Measurements from ENCODE around the gene CEP55. TPM values are rescaled to one million over a fixed set of nuclear protein-coding genes. Genes with fewer than 3 reads are reported as not detected.

CEP55 gene
- total and polyA plus RNA-seq, 2 of the 8 experiments (the other 6 are each of a cell fraction or from before 2014, with no cell fraction given): 7.0 to 19.6 TPM

DNA sequence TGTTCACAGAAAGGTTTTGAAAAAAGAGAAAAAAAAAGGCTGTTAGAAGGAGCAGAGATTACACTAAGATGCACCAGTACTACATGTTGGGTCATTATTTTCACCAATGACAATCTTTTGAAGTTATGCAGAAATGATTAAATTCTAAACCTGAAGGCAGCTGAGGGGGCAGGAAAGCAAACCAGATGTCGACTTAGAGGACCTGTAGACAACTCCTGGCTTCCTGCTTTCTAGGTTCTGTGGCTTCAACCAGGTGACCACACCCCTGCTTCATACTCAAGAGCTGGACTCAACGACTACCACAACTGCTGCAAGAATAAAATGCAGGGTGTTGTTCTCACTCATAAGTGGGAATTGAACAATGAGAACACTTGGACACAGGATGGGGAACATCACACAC, 44.3 kb upstream of the CEP55 start:
- Histone ChIP-seq H4K5ac (ENCODE audit: insufficient read length, low read depth, low read length) (no peak overlapping the region), H2BK12ac (ENCODE audit: low read depth, low read length) (no peak overlapping the region), H3K27me3 (replicated peaks in 1 of 4; ENCODE audit: control insufficient read depth in 3 of 4, extremely low read depth in 1 of 4, insufficient read depth in 3 of 4, low read length in 3 of 4) (no peaks in the 10 kb centered on the region), H3K9me3 (ENCODE audit: insufficient read depth in 2 of 2, low read depth in 1 of 2, low read length in 1 of 2) (no peaks in the 10 kb centered on the region), H3K4me3 (ENCODE audit: extremely low read depth in 1 of 4, insufficient read depth in 2 of 4, low read depth in 3 of 4, low read length in 4 of 4) (no peak overlapping the region), H3K79me1 (ENCODE audit: low read depth, low read length) (no peaks in the 10 kb centered on the region), H4K20me1 (replicated peaks in 1 of 2; ENCODE audit: control insufficient read depth in 1 of 2, insufficient read depth in 2 of 2, low read length in 2 of 2) (no peaks in the 10 kb centered on the region), H3K79me2 (ENCODE audit: control insufficient read depth in 1 of 2, insufficient read depth in 2 of 2, low read length in 2 of 2) (no peaks in the 10 kb centered on the region), H2BK120ac (replicated peaks; ENCODE audit: low read depth, low read length) (no peak overlapping the region), H2BK15ac (ENCODE audit: low read length) (no peak overlapping the region), H3K36me3 (ENCODE audit: control insufficient read depth in 2 of 4, insufficient read depth in 4 of 4, low read length in 3 of 4) (no peaks in the 10 kb centered on the region), H3K4me1 (replicated peaks in 1 of 4; ENCODE audit: control insufficient read depth in 3 of 4, insufficient read depth in 4 of 4, low read length in 3 of 4) (no peaks in the 10 kb centered on the region), H2AFZ (ENCODE audit: low read length) (no peak overlapping the region), H4K8ac (ENCODE audit: extremely low read depth, insufficient read depth, low read length) (no peak overlapping the region), H3K56ac (replicated peaks; ENCODE audit: insufficient read length, low read depth, low read length) (no peak overlapping the region), H3K18ac (ENCODE audit: extremely low read depth, low read length) (no peak overlapping the region), H2BK20ac (ENCODE audit: low read length) (no peak overlapping the region), H2BK5ac (ENCODE audit: low read depth, low read length) (no peak overlapping the region), H3K4ac (replicated peaks; ENCODE audit: insufficient read length, low read depth, low read length) (no peak overlapping the region), H3K27ac (ENCODE audit: low read depth, low read length) (no peak overlapping the region), H3K9ac (replicated peaks in 1 of 4; ENCODE audit: extremely low read depth in 1 of 4, low read depth in 3 of 4, low read length in 3 of 4) (no peak overlapping the region), H3K4me2 (ENCODE audit: insufficient read depth in 1 of 2, low read depth in 2 of 2, low read length in 2 of 2) (no peak overlapping the region), H2AK5ac (ENCODE audit: low read depth, low read length) (no peak overlapping the region), H4K91ac (replicated peaks; ENCODE audit: insufficient read length, low read length) (no peak overlapping the region), H3K23me2 (ENCODE audit: low read depth, low read length) (no peaks in the 10 kb centered on the region), H3K14ac (ENCODE audit: insufficient read length) (no peak overlapping the region), H3K23ac (ENCODE audit: insufficient read length) (no peak overlapping the region)
- FAIRE-seq: no peak
- ChIA-PET POLR2A (ENCODE audit: partially characterized antibody) (no interaction called here), CTCF (ENCODE audit: partially characterized antibody) (no interaction called here)
- no peak for DNase-seq (ENCODE audit: low read depth in 1 of 2, low spot score in 2 of 2)
- 83% methylated on average over 2 of the region's 2 CpGs; no CpG with 5 or more reads in 1 of the 2 experiments for WGBS, 2 experiments (ENCODE audit: extremely low coverage in 1 of 2, insufficient coverage in 1 of 2, insufficient read length in 1 of 2, insufficient replicate concordance in 2 of 2, low coverage in 1 of 2, low lambda C conversion rate in 2 of 2, missing lambda C conversion rate in 1 of 2)
- TF ChIP-seq TAF7 (optimal IDR thresholded peaks at IDR 0.05; ENCODE audit: borderline replicate concordance, low read depth, low read length): no peak
- TF ChIP-seq, protein P1, sequence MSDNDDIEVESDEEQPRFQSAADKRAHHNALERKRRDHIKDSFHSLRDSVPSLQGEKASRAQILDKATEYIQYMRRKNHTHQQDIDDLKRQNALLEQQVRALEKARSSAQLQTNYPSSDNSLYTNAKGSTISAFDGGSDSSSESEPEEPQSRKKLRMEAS (IDR thresholded peaks at IDR 0.05): no peak
- no peak for TF ChIP-seq TAF1 (IDR thresholded peaks at IDR 0.05; ENCODE audit: low read depth, low read length)
- TF ChIP-seq TCF12 (IDR thresholded peaks at IDR 0.05; ENCODE audit: low read depth, low read length): no peak
- TF ChIP-seq POLR2AphosphoS5 (IDR thresholded peaks at IDR 0.05; ENCODE audit: low read depth, low read length): no peak
- TF ChIP-seq ASH2L (IDR thresholded peaks at IDR 0.05; ENCODE audit: low read length): no peak
- TF ChIP-seq RAD21 (IDR thresholded peaks at IDR 0.05 in 1 of 2, conservative IDR thresholded peaks at IDR 0.05 in 1 of 2; ENCODE audit: low read depth in 2 of 2, low read length in 2 of 2): no peak
- TF ChIP-seq SP1 (IDR thresholded peaks at IDR 0.05; ENCODE audit: low read depth, low read length): no peak
- no peak for TF ChIP-seq SP2 (IDR thresholded peaks at IDR 0.05; ENCODE audit: low read length)
- TF ChIP-seq RFX5 (IDR thresholded peaks at IDR 0.05; ENCODE audit: borderline replicate concordance, low read depth, low read length): no peak
- TF ChIP-seq CTBP2 (IDR thresholded peaks at IDR 0.05; ENCODE audit: borderline replicate concordance, insufficient read depth, insufficient read length, low read length): no peak
- TF ChIP-seq SRF (IDR thresholded peaks at IDR 0.05; ENCODE audit: low read depth, low read length): no peak
- TF ChIP-seq, protein P2, sequence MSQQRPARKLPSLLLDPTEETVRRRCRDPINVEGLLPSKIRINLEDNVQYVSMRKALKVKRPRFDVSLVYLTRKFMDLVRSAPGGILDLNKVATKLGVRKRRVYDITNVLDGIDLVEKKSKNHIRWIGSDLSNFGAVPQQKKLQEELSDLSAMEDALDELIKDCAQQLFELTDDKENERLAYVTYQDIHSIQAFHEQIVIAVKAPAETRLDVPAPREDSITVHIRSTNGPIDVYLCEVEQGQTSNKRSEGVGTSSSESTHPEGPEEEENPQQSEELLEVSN (IDR thresholded peaks at IDR 0.05): no peak
- TF ChIP-seq, protein P3, sequence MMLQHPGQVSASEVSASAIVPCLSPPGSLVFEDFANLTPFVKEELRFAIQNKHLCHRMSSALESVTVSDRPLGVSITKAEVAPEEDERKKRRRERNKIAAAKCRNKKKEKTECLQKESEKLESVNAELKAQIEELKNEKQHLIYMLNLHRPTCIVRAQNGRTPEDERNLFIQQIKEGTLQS (IDR thresholded peaks at IDR 0.05; ENCODE audit: insufficient read depth, low read depth, low read length): no peak

Measured in H1 (cell line).